Measurements from ENCODE around the gene STK24. TPM values are rescaled to one million over a fixed set of nuclear protein-coding genes. Genes with fewer than 3 reads are reported as not detected.

Gene STK24
- total and polyA plus RNA-seq, 2 of the 8 experiments (the other 6 are each of a cell fraction or from before 2014, with no cell fraction given), result 62.8 to 143 TPM

GRCh38 chr13:98422046-98422445, 154.9 kb downstream of the STK24 start:
- H3K27me3 ChIP-seq (replicated peaks in 1 of 4; ENCODE audit: control insufficient read depth in 3 of 4, extremely low read depth in 1 of 4, insufficient read depth in 3 of 4, low read length in 3 of 4), result no peaks in the 10 kb centered on the region
- no peak overlapping the region for H3K56ac ChIP-seq (replicated peaks; ENCODE audit: insufficient read length, low read depth, low read length)
- no peak overlapping the region for H2AK5ac ChIP-seq (ENCODE audit: low read depth, low read length)
- H2BK15ac ChIP-seq (ENCODE audit: low read length), result no peak overlapping the region
- H2BK20ac ChIP-seq (ENCODE audit: low read length), result no peak overlapping the region
- H3K4me1 ChIP-seq (replicated peaks in 1 of 4; ENCODE audit: control insufficient read depth in 3 of 4, insufficient read depth in 4 of 4, low read length in 3 of 4), result no peaks in the 10 kb centered on the region
- no peak overlapping the region for H3K4me2 ChIP-seq (ENCODE audit: insufficient read depth in 1 of 2, low read depth in 2 of 2, low read length in 2 of 2)
- H3K9me3 ChIP-seq (ENCODE audit: insufficient read depth in 2 of 2, low read depth in 1 of 2, low read length in 1 of 2), result no peaks in the 10 kb centered on the region
- H3K79me1 ChIP-seq (ENCODE audit: low read depth, low read length), result no peaks in the 10 kb centered on the region
- no peak overlapping the region for H3K4me3 ChIP-seq (ENCODE audit: extremely low read depth in 1 of 4, insufficient read depth in 2 of 4, low read depth in 3 of 4, low read length in 4 of 4)
- H3K23me2 ChIP-seq (ENCODE audit: low read depth, low read length), result no peaks in the 10 kb centered on the region
- peaks cover 0 to 18% (median 6%) of the 10 kb centered on the region in 4 experiments; a peak in 6 of 8 replicates for H3K36me3 ChIP-seq (ENCODE audit: control insufficient read depth in 2 of 4, insufficient read depth in 4 of 4, low read length in 3 of 4)
- no peak overlapping the region for H2BK12ac ChIP-seq (ENCODE audit: low read depth, low read length)
- H3K27ac ChIP-seq (ENCODE audit: low read depth, low read length), result no peak overlapping the region
- H4K8ac ChIP-seq (ENCODE audit: extremely low read depth, insufficient read depth, low read length), result no peak overlapping the region
- no peak overlapping the region for H3K18ac ChIP-seq (ENCODE audit: extremely low read depth, low read length)
- no peak overlapping the region for H3K14ac ChIP-seq (ENCODE audit: insufficient read length)
- CTCF ChIA-PET (ENCODE audit: partially characterized antibody), result interaction anchor here (0.7 to 2.4 kb wide), 5 partner anchors 9 to 232 kb away, joined by 3 to 9 read pairs (median 4); no protein-coding TSS in a partner anchor
- FAIRE-seq (no peak), DNase-seq (ENCODE audit: low read depth in 1 of 2, low spot score in 2 of 2) (no peak)
- no peak overlapping the region for H4K91ac ChIP-seq (replicated peaks; ENCODE audit: insufficient read length, low read length)
- H3K79me2 ChIP-seq (ENCODE audit: control insufficient read depth in 1 of 2, insufficient read depth in 2 of 2, low read length in 2 of 2), result no peaks in the 10 kb centered on the region
- no peak overlapping the region for H3K23ac ChIP-seq (ENCODE audit: insufficient read length)
- no peak overlapping the region for H4K5ac ChIP-seq (ENCODE audit: insufficient read length, low read depth, low read length)
- no peaks in the 10 kb centered on the region for H4K20me1 ChIP-seq (replicated peaks in 1 of 2; ENCODE audit: control insufficient read depth in 1 of 2, insufficient read depth in 2 of 2, low read length in 2 of 2)
- H2AFZ ChIP-seq (ENCODE audit: low read length), result no peak overlapping the region
- POLR2A ChIA-PET (ENCODE audit: partially characterized antibody), result no interaction called here
- WGBS, 2 experiments (ENCODE audit: extremely low coverage in 1 of 2, insufficient coverage in 1 of 2, insufficient read length in 1 of 2, insufficient replicate concordance in 2 of 2, low coverage in 1 of 2, low lambda C conversion rate in 2 of 2, missing lambda C conversion rate in 1 of 2), result 93% methylated on average over 9 of the region's 9 CpGs; no CpG with 5 or more reads in 1 of the 2 experiments
- no peak overlapping the region for H3K9ac ChIP-seq (replicated peaks in 1 of 4; ENCODE audit: extremely low read depth in 1 of 4, low read depth in 3 of 4, low read length in 3 of 4)
- no peak overlapping the region for H2BK5ac ChIP-seq (ENCODE audit: low read depth, low read length)
- H2BK120ac ChIP-seq (replicated peaks; ENCODE audit: low read depth, low read length), result no peak overlapping the region
- no peak overlapping the region for H3K4ac ChIP-seq (replicated peaks; ENCODE audit: insufficient read length, low read depth, low read length)
- TF ChIP-seq RAD21 (IDR thresholded peaks at IDR 0.05 in 1 of 2, conservative IDR thresholded peaks at IDR 0.05 in 1 of 2; ENCODE audit: low read depth in 2 of 2, low read length in 2 of 2), result no peak
- TF ChIP-seq HDAC6 (IDR thresholded peaks at IDR 0.05; ENCODE audit: low read depth, low read length), result no peak
- no peak for TF ChIP-seq KDM1A (IDR thresholded peaks at IDR 0.05; ENCODE audit: borderline replicate concordance, low read length)
- TF ChIP-seq SUZ12 (IDR thresholded peaks at IDR 0.05; ENCODE audit: low read length), result no peak
- TF ChIP-seq YY1 (IDR thresholded peaks at IDR 0.05; ENCODE audit: low read depth, low read length), result no peak
- no peak for TF ChIP-seq CHD1 (IDR thresholded peaks at IDR 0.05; ENCODE audit: low read depth, low read length)
- TF ChIP-seq EP300 (IDR thresholded peaks at IDR 0.05; ENCODE audit: borderline replicate concordance in 1 of 2, low read depth in 2 of 2, low read length in 2 of 2), result no peak
- no peak for TF ChIP-seq USF2 (IDR thresholded peaks at IDR 0.05; ENCODE audit: low read length)
- no peak for TF ChIP-seq CREB1 (IDR thresholded peaks at IDR 0.05)
- no peak for TF ChIP-seq CTBP2 (IDR thresholded peaks at IDR 0.05; ENCODE audit: borderline replicate concordance, insufficient read depth, insufficient read length, low read length)
- TF ChIP-seq NANOG (IDR thresholded peaks at IDR 0.05; ENCODE audit: insufficient read depth, low read depth, low read length, poor library complexity, severe bottlenecking), result no peak
- TF ChIP-seq BRCA1 (IDR thresholded peaks at IDR 0.05; ENCODE audit: low read depth, low read length), result no peak
